GM19043 (cell line): ENCODE data around the gene MYL6.
"Not testable (repeated sequence)": the region's sequence is repeated elsewhere in the genome, so short reads cannot be mapped to it uniquely, and the experiment has no call there.

ENCODE experiments used
- ATAC-seq: cut with Tn5 transposase; IDR thresholded peaks from one replicate; pipeline ENCODE4 v1.9.1; 2021; ENCODE audit warnings: low read depth; ENCODE audit not compliant: unreplicated experiment

The MYL6 gene

GRCh38 chr12:56156464-56157200 lies 1.5 kb upstream of the MYL6 start:
- not testable (repeated sequence) for ATAC-seq

- peak; percentile 26 for ATAC-seq
Measured at GRCh38 chr12:56157201-56158028, 744 bp upstream of the MYL6 start.

GRCh38 chr12:56158926-56159461 lies 835 bp downstream of the MYL6 start:
- no peak for ATAC-seq

- ATAC-seq, result no peak
Measured at GRCh38 chr12:56159482-56160192, 1.5 kb downstream of the MYL6 start.

GRCh38 chr12:56160193-56160763 lies 2.1 kb downstream of the MYL6 start:
- no peak for ATAC-seq

GRCh38 chr12:56160894-56161689 lies 2.9 kb downstream of the MYL6 start:
- ATAC-seq, result no peak

GRCh38 chr12:56161690-56162351 lies 3.7 kb downstream of the MYL6 start:
- no peak for ATAC-seq

- no peak for ATAC-seq
Measured at GRCh38 chr12:56162468-56163290, 4.5 kb downstream of the MYL6 start.

GRCh38 chr12:56163533-56164344 lies 5.6 kb downstream of the MYL6 start:
- ATAC-seq, result no peak

GRCh38 chr12:56164345-56164729 lies 6.2 kb downstream of the MYL6 start:
- no peak for ATAC-seq

- ATAC-seq, result no peak
Measured at GRCh38 chr12:56165369-56165768, 7.2 kb downstream of the MYL6 start.

- ATAC-seq, result no peak
Measured at GRCh38 chr12:56169229-56169759, 11.1 kb downstream of the MYL6 start.

- ATAC-seq, result no peak
Measured at GRCh38 chr12:56172839-56173238, 14.7 kb downstream of the MYL6 start.

- ATAC-seq, result no peak
Measured at GRCh38 chr12:56178347-56178746, 20.2 kb downstream of the MYL6 start.

GRCh38 chr12:56186957-56187356 lies 28.8 kb downstream of the MYL6 start:
- no peak for ATAC-seq

- ATAC-seq, result no peak
Measured at GRCh38 chr12:56188131-56188777, 30.1 kb downstream of the MYL6 start.

- no peak for ATAC-seq
Measured at GRCh38 chr12:56188778-56189098, 30.6 kb downstream of the MYL6 start.
